ENCODE results near the gene RYR3. TPM values are rescaled to one million over a fixed set of nuclear protein-coding genes. Genes with fewer than 3 reads are reported as not detected.

The RYR3 gene
- polyA plus RNA-seq, 1 donor (not counting 4 experiments of a cell fraction or from before 2014, with no cell fraction given) = 0.04 TPM

- dilution Hi-C loops (cut with MboI; ENCODE audit: extremely low pct_ligation_motif_present, low sequenced_read_pairs) = no loop called here
- FAIRE-seq (no peak), DNase-seq (ENCODE audit: low read depth, low spot score) (no peak)
- no peaks in the 10 kb centered on the region for H4K20me1 ChIP-seq (ENCODE audit: control insufficient read depth, extremely low read depth, insufficient read depth, low read length)
- H3K27ac ChIP-seq (ENCODE audit: control insufficient read depth, insufficient read depth, low read length) = no peak overlapping the region
- peaks cover 3% of the 10 kb centered on the region for H3K27me3 ChIP-seq (ENCODE audit: control insufficient read depth, extremely low read depth, insufficient read depth, low read length)
- H3K4me1 ChIP-seq (ENCODE audit: control insufficient read depth, extremely low read depth, insufficient read depth, low read length) = no peaks in the 10 kb centered on the region
- H3K36me3 ChIP-seq (ENCODE audit: control insufficient read depth in 2 of 2, extremely low read depth in 1 of 2, insufficient read depth in 2 of 2, low read length in 2 of 2) = no peaks in the 10 kb centered on the region
- H3K79me2 ChIP-seq (ENCODE audit: control insufficient read depth, insufficient read depth, low read length) = no peaks in the 10 kb centered on the region
- no peak overlapping the region for H3K4me2 ChIP-seq (ENCODE audit: control insufficient read depth, extremely low read depth, insufficient read depth, low read depth, low read length)
- no peaks in the 10 kb centered on the region for H3K9me1 ChIP-seq (ENCODE audit: control insufficient read depth, extremely low read depth, insufficient read depth, low read length)
- no peaks in the 10 kb centered on the region for H3K9me3 ChIP-seq (ENCODE audit: control insufficient read depth, low read depth, low read length)
- H3K9ac ChIP-seq (ENCODE audit: control insufficient read depth, extremely low read depth, insufficient read depth, low read length) = no peak overlapping the region
- no peak overlapping the region for H3K4me3 ChIP-seq (ENCODE audit: control insufficient read depth in 2 of 3, extremely low read depth in 1 of 3, insufficient read depth in 2 of 3, low read depth in 1 of 3, low read length in 3 of 3)
- TF ChIP-seq CTCF (optimal IDR thresholded peaks at IDR 0.05 in 1 of 3, IDR thresholded peaks at IDR 0.05 in 1 of 3, conservative IDR thresholded peaks at IDR 0.05 in 1 of 3; ENCODE audit: extremely low read depth in 1 of 3, insufficient read depth in 2 of 3, low read length in 3 of 3) (no peak), EZH2 (IDR thresholded peaks at IDR 0.05; ENCODE audit: low read length) (no peak)
- H2AFZ ChIP-seq (ENCODE audit: control insufficient read depth, low read length) = no peak overlapping the region
Observed at GRCh38 chr15:33649217-33649933, 338.6 kb downstream of the RYR3 start.

DNA sequence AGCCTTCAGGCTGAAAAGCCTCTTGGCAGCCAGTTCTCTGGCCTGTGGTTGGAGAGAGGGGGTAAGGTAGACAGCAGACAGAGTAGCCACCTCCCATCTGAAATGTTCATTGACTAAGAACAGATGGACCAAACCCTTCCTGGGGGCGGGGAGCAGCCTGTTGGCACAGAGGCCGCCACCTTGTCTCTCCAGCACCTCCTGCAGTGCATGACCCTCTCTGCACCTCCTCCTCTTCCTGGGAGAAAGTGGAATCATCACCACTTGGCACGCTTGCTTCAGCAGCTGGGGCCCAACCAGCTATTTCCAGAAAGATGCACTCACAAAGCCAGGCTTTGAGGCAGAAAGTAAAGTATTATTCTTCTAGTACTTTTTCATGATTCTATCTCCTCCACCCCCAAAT, 344.1 kb downstream of the RYR3 start:
- no peak overlapping the region for H3K4me2 ChIP-seq (ENCODE audit: control insufficient read depth, extremely low read depth, insufficient read depth, low read depth, low read length)

More for the DNA sequence above, 344.1 kb downstream of the RYR3 start:
- H3K4me3 ChIP-seq (ENCODE audit: control insufficient read depth in 2 of 3, extremely low read depth in 1 of 3, insufficient read depth in 2 of 3, low read depth in 1 of 3, low read length in 3 of 3) = no peak overlapping the region
- no peak overlapping the region for H3K9ac ChIP-seq (ENCODE audit: control insufficient read depth, extremely low read depth, insufficient read depth, low read length)
- no peaks in the 10 kb centered on the region for H4K20me1 ChIP-seq (ENCODE audit: control insufficient read depth, extremely low read depth, insufficient read depth, low read length)
- dilution Hi-C loops (cut with MboI; ENCODE audit: extremely low pct_ligation_motif_present, low sequenced_read_pairs) = no loop called here
- no peaks in the 10 kb centered on the region for H3K9me3 ChIP-seq (ENCODE audit: control insufficient read depth, low read depth, low read length)
- H3K36me3 ChIP-seq (ENCODE audit: control insufficient read depth in 2 of 2, extremely low read depth in 1 of 2, insufficient read depth in 2 of 2, low read length in 2 of 2) = no peaks in the 10 kb centered on the region
- FAIRE-seq = no peak
- H3K9me1 ChIP-seq (ENCODE audit: control insufficient read depth, extremely low read depth, insufficient read depth, low read length) = no peaks in the 10 kb centered on the region
- no peaks in the 10 kb centered on the region for H3K79me2 ChIP-seq (ENCODE audit: control insufficient read depth, insufficient read depth, low read length)
- DNase-seq (ENCODE audit: low read depth, low spot score) = no peak
- H2AFZ ChIP-seq (ENCODE audit: control insufficient read depth, low read length) = no peak overlapping the region
- peak in 2 of 3 experiments; percentile 49 to 51 for TF ChIP-seq CTCF (optimal IDR thresholded peaks at IDR 0.05 in 1 of 3, IDR thresholded peaks at IDR 0.05 in 1 of 3, conservative IDR thresholded peaks at IDR 0.05 in 1 of 3; ENCODE audit: extremely low read depth in 1 of 3, insufficient read depth in 2 of 3, low read length in 3 of 3)
- TF ChIP-seq EZH2 (IDR thresholded peaks at IDR 0.05; ENCODE audit: low read length) = no peak
- H3K4me1 ChIP-seq (ENCODE audit: control insufficient read depth, extremely low read depth, insufficient read depth, low read length) = no peaks in the 10 kb centered on the region
- H3K27me3 ChIP-seq (ENCODE audit: control insufficient read depth, extremely low read depth, insufficient read depth, low read length) = peaks cover 3% of the 10 kb centered on the region
- no peak overlapping the region for H3K27ac ChIP-seq (ENCODE audit: control insufficient read depth, insufficient read depth, low read length)
